ENCODE data around the gene IFI27L1. TPM values are rescaled to one million over a fixed set of nuclear protein-coding genes. Genes with fewer than 3 reads are reported as not detected.

IFI27L1 gene
- total RNA-seq, 1 experiment from 2014 or later = 26.0 TPM

GRCh38 chr14:94113908-94114588 is 32.9 kb downstream of the IFI27L1 start:
- no TSS peak for BruUV-seq (replicated peaks)
- TF ChIP-seq FOSL1 (IDR thresholded peaks at IDR 0.05; ENCODE audit: low read depth) = no peak
- no peak for TF ChIP-seq ZNF274 (IDR thresholded peaks at IDR 0.05; ENCODE audit: low read depth, low read length)
- TF ChIP-seq TCF7L2 (IDR thresholded peaks at IDR 0.05; ENCODE audit: borderline replicate concordance, extremely low read depth, insufficient read depth, insufficient read length) = no peak
- no peak for TF ChIP-seq YY1 (IDR thresholded peaks at IDR 0.05; ENCODE audit: extremely low read depth, insufficient replicate concordance, low read depth, low read length)
- TF ChIP-seq CBX3 (IDR thresholded peaks at IDR 0.05; ENCODE audit: low read depth) = no peak
- no peak for TF ChIP-seq EZH2phosphoT487 (IDR thresholded peaks at IDR 0.05; ENCODE audit: borderline replicate concordance)
- no peak for TF ChIP-seq SP1 (IDR thresholded peaks at IDR 0.05; ENCODE audit: low read depth)
- TF ChIP-seq ELF1 (IDR thresholded peaks at IDR 0.05; ENCODE audit: borderline replicate concordance, low read depth) = no peak
- TF ChIP-seq POLR2AphosphoS5 (IDR thresholded peaks at IDR 0.05; ENCODE audit: low read depth, low read length) = no peak
- TF ChIP-seq, protein P1, sequence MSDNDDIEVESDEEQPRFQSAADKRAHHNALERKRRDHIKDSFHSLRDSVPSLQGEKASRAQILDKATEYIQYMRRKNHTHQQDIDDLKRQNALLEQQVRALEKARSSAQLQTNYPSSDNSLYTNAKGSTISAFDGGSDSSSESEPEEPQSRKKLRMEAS (IDR thresholded peaks at IDR 0.05) = no peak
- no peak for TF ChIP-seq EZH2 (IDR thresholded peaks at IDR 0.05)
- no peak for TF ChIP-seq RAD21 (IDR thresholded peaks at IDR 0.05; ENCODE audit: low read depth)
- TF ChIP-seq, protein P2, sequence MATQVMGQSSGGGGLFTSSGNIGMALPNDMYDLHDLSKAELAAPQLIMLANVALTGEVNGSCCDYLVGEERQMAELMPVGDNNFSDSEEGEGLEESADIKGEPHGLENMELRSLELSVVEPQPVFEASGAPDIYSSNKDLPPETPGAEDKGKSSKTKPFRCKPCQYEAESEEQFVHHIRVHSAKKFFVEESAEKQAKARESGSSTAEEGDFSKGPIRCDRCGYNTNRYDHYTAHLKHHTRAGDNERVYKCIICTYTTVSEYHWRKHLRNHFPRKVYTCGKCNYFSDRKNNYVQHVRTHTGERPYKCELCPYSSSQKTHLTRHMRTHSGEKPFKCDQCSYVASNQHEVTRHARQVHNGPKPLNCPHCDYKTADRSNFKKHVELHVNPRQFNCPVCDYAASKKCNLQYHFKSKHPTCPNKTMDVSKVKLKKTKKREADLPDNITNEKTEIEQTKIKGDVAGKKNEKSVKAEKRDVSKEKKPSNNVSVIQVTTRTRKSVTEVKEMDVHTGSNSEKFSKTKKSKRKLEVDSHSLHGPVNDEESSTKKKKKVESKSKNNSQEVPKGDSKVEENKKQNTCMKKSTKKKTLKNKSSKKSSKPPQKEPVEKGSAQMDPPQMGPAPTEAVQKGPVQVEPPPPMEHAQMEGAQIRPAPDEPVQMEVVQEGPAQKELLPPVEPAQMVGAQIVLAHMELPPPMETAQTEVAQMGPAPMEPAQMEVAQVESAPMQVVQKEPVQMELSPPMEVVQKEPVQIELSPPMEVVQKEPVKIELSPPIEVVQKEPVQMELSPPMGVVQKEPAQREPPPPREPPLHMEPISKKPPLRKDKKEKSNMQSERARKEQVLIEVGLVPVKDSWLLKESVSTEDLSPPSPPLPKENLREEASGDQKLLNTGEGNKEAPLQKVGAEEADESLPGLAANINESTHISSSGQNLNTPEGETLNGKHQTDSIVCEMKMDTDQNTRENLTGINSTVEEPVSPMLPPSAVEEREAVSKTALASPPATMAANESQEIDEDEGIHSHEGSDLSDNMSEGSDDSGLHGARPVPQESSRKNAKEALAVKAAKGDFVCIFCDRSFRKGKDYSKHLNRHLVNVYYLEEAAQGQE (IDR thresholded peaks at IDR 0.05; ENCODE audit: low read depth) = no peak
- no peak for TF ChIP-seq SIN3A (IDR thresholded peaks at IDR 0.05; ENCODE audit: low read depth)
- TF ChIP-seq SRF (IDR thresholded peaks at IDR 0.05; ENCODE audit: low read depth) = no peak
- no peak for TF ChIP-seq JUND (IDR thresholded peaks at IDR 0.05)
- TF ChIP-seq ATF3 (IDR thresholded peaks at IDR 0.05) = no peak
- TF ChIP-seq EGR1 (IDR thresholded peaks at IDR 0.05; ENCODE audit: low read depth) = no peak

More at GRCh38 chr14:94113908-94114588, 32.9 kb downstream of the IFI27L1 start:
- H3K27ac ChIP-seq (ENCODE audit: low read depth, low read length) = no peak overlapping the region
- no peak overlapping the region for H2AFZ ChIP-seq (ENCODE audit: low read depth, low read length, poor library complexity, severe bottlenecking)
- no peaks in the 10 kb centered on the region for H3K9me2 ChIP-seq (ENCODE audit: insufficient read depth)
- H3K79me2 ChIP-seq (ENCODE audit: insufficient read depth, low read length) = no peaks in the 10 kb centered on the region
- H3K4me1 ChIP-seq (ENCODE audit: control insufficient read depth in 1 of 2, insufficient read depth in 2 of 2, low read length in 2 of 2) = peaks cover 0 to 18% of the 10 kb centered on the region in 2 experiments; a peak in 1 of 4 replicates
- POLR2A ChIA-PET = no interaction called here
- H3K4me2 ChIP-seq (ENCODE audit: low read length) = no peak overlapping the region
- no peaks in the 10 kb centered on the region for H4K20me1 ChIP-seq (ENCODE audit: insufficient read depth)
- no peak overlapping the region for H3K4me3 ChIP-seq (replicated peaks in 1 of 2; ENCODE audit: low read depth in 1 of 2, low read length in 2 of 2)
- DNase-seq (ENCODE audit: low read depth, low spot score) = no peak
- CTCF ChIA-PET = no interaction called here
- peaks cover 1% of the 10 kb centered on the region; the same call in 1 of the 2 replicates for H3K27me3 ChIP-seq (ENCODE audit: insufficient read depth, low read length)
- RAD21 ChIA-PET (ENCODE audit: low non-redundant PET in 1 of 2, low total read pairs in 2 of 2, uncharacterized antibody in 2 of 2, unreplicated experiment in 2 of 2) = no interaction called here
- H3K9ac ChIP-seq (ENCODE audit: low read length) = no peak overlapping the region
- H3K36me3 ChIP-seq (ENCODE audit: control insufficient read depth in 1 of 2, insufficient read depth in 2 of 2, low read length in 2 of 2) = no peaks in the 10 kb centered on the region
- no peak for ATAC-seq
- intact Hi-C loops (cut with micrococcal nuclease) = no loop called here
- peaks cover 0 to 1% of the 10 kb centered on the region in 2 experiments; a peak in 2 of 4 replicates for H3K9me3 ChIP-seq (ENCODE audit: control insufficient read depth in 1 of 2, insufficient read depth in 1 of 2, low read depth in 1 of 2, low read length in 2 of 2)

All from HCT116 (cell line).